ENCODE measurements around the gene CSNK1A1.

DNA sequence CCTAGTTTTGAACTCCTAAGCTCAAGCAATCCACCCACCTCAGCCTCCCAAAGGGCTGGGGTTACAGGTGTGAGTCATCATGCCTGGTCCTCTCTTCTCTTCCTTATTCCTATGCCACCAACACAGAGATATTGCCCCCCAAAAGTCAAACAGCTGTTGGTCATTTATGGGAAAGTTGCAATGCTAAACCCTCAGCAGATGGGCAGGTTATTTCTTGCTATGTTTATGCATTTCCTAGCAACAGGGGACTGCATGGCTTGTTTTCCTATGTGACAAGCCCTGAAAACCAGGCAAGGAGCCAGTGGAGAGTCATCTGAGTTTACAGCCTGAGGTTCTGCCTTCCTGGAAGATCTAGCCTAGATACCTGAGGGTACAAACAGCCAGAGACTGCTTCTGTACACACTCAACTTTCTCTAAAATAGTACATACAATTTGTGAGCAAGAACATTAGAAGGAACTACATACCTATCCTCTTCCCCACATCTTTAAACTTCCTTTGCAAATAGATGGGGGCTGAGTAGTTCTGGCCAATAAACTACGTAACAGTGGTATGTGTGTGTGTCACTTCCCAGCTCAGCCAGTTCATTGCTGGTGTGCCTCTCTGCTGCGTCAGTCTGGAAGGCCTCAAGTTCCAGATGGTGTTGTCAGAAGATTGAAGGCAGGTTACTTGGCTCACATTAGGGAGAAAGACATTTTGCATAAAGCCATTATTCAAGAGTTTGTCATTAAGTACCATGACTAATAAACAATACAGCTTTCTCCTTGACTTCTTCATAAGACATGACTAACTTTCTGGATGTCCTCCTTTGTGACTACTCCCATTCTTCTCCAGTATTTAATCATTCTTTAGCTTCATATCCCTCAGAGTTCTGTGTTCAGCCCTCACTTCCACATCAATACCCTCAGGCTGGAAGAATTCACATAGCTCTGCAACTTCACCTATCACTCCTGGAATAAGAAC lies 65.3 kb downstream of the CSNK1A1 start:
- TF ChIP-seq, protein P1, sequence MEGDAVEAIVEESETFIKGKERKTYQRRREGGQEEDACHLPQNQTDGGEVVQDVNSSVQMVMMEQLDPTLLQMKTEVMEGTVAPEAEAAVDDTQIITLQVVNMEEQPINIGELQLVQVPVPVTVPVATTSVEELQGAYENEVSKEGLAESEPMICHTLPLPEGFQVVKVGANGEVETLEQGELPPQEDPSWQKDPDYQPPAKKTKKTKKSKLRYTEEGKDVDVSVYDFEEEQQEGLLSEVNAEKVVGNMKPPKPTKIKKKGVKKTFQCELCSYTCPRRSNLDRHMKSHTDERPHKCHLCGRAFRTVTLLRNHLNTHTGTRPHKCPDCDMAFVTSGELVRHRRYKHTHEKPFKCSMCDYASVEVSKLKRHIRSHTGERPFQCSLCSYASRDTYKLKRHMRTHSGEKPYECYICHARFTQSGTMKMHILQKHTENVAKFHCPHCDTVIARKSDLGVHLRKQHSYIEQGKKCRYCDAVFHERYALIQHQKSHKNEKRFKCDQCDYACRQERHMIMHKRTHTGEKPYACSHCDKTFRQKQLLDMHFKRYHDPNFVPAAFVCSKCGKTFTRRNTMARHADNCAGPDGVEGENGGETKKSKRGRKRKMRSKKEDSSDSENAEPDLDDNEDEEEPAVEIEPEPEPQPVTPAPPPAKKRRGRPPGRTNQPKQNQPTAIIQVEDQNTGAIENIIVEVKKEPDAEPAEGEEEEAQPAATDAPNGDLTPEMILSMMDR (IDR thresholded peaks at IDR 0.05) = no peak
- TF ChIP-seq ZFX (IDR thresholded peaks at IDR 0.05; ENCODE audit: borderline replicate concordance) = no peak

Measured in 22Rv1 (cell line).